Activated naive CD8-positive, alpha-beta T cell treated with anti-CD3 and anti-CD28 coated beads for 36 hours (primary cell): ENCODE measurements around the gene FGF18. TPM values are rescaled to one million over a fixed set of nuclear protein-coding genes. Genes with fewer than 3 reads are reported as not detected.

Experiments
- DNase-seq: peaks from one replicate; pipeline ENCODE4 v3.0.0; 2021
- H3K27ac Mint-ChIP-seq: one replicate; pipeline ENCODE4 v1.8.0; 2022; ENCODE audit warnings: mild to moderate bottlenecking, moderate library complexity, mixed read lengths
- H3K27me3 Mint-ChIP-seq: one replicate; pipeline ENCODE4 v1.8.0; 2022; ENCODE audit warnings: mild to moderate bottlenecking, mixed read lengths
- H3K36me3 Mint-ChIP-seq: one replicate; pipeline ENCODE4 v1.8.0; 2021; ENCODE audit warnings: mild to moderate bottlenecking, mixed read lengths
- H3K4me1 Mint-ChIP-seq: one replicate; pipeline ENCODE4 v1.8.0; 2021; ENCODE audit warnings: mixed read lengths
- H3K4me3 Mint-ChIP-seq: one replicate; pipeline ENCODE4 v1.8.0; 2022; ENCODE audit warnings: mild to moderate bottlenecking, moderate library complexity, mixed read lengths
- H3K9me3 Mint-ChIP-seq: one replicate; pipeline ENCODE4 v1.8.0; 2022; ENCODE audit warnings: mixed read lengths
- total RNA-seq, 2 experiments: library from RNA; stranded (reverse); gene quantifications; one replicate each; pipeline ENCODE4 v1.2.3, GENCODE V29; 2021

Gene FGF18
- total RNA-seq, 2 experiments from 2014 or later = 0.21 to 0.28 TPM

DNA sequence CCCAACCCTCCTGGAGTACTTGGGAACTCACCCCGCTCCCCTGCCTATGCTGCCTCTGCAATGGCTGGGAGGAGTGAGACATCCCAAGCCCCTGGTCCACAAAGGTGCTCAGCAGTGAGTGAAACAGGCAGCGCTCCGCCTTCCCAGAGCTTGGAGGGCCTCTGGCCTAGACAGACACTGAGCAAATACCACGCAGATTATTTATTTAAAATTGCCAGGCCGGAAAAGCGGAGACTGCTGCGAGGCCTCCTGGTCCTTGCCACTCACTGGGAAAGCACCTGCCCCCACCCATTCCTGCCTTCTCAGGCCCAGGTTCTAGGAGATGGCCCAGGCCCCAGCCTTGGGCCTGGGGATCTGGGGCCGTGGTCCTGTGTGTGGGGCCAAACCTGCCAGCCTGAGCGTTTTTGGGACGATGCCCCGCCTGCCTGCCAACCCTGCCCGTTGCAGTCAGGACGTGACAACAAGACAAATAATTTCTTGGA is 17.4 kb downstream of the FGF18 start:
- H3K27ac Mint-ChIP-seq = no peak overlapping the region
- H3K4me1 Mint-ChIP-seq = no peaks in the 10 kb centered on the region
- H3K9me3 Mint-ChIP-seq = no peaks in the 10 kb centered on the region
- H3K36me3 Mint-ChIP-seq = no peaks in the 10 kb centered on the region
- DNase-seq = no peak
- H3K4me3 Mint-ChIP-seq = no peak overlapping the region
- H3K27me3 Mint-ChIP-seq = no peaks in the 10 kb centered on the region

DNA sequence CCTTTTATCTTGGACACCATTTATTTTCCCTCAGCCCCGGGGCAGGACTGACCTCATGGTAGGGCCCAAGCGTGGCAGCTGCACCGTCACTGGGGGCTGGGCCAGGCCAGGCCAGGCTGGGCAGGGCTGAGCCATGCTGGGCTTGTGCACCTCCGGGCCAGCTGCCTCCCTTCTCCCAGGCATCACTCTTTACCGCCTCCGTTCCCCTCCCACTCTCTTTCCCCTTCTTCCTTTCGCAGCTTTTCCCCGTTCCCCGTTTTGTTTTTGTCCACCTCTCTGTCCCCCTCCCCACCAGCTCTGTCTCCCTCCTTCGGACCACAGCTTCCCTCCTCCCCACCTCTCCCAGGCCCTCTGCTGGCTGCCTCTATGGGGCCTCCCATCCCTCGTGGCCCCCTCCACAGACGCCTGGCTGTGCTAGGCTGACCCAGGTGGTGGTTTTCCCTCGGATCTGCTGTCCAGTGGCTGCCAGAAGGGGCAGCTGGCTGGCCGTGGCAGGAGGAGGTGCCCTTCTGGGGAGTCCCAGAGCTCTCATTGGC is 17.9 kb downstream of the FGF18 start:
- Mint-ChIP-seq H3K9me3 (no peaks in the 10 kb centered on the region), H3K4me1 (no peaks in the 10 kb centered on the region), H3K4me3 (no peak overlapping the region), H3K36me3 (no peaks in the 10 kb centered on the region), H3K27ac (no peak overlapping the region), H3K27me3 (no peaks in the 10 kb centered on the region)
- DNase-seq = no peak

DNA sequence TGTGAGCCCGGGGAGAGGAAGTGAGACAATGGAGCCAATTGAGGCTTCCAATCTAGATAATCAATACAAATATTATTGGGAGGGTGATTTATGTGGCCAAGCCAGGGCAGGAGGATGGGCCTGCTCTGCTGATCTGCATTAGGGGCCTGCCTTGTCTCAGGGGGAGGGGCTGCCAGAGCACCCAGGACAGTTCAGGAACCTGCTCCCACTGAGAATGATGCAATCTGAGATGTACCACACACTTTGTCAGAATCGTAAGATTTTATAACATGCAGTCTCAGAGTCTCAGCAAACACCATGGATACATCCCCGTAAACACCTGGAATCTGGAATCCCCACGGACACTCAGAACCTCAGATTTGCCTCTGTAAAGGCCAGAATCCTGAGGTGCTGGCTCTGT is 19.3 kb downstream of the FGF18 start:
- no peaks in the 10 kb centered on the region for H3K9me3 Mint-ChIP-seq
- no peaks in the 10 kb centered on the region for H3K36me3 Mint-ChIP-seq
- H3K4me1 Mint-ChIP-seq = no peaks in the 10 kb centered on the region
- DNase-seq = no peak
- no peak overlapping the region for H3K27ac Mint-ChIP-seq
- H3K4me3 Mint-ChIP-seq = no peak overlapping the region
- no peaks in the 10 kb centered on the region for H3K27me3 Mint-ChIP-seq

DNA sequence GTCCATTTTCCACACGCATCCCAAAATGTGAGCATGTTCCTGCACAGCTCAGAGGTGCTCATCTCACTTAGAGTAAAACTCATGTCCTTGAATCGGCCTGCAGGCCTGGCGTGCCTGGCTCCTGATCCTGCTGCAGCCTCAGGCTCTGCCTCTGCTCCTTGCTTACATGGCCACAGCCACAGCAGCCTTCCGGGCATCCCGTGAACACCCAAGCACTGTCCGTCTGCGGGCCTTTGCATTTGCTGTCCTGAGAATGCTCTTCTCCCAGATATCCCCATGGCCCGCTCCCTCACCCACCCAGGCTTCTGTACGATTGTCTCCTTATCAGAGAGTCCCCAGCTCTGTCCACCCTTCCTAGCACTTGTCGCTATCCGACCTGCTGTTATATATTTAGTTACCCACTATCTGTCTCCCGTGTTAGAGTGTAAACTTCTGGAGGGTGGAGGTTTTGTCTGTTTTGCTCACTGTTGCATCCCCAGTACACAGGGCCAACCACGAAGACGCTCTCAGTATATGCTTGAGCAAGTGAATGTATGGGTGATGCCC is 21.9 kb downstream of the FGF18 start:
- H3K36me3 Mint-ChIP-seq = no peaks in the 10 kb centered on the region
- H3K9me3 Mint-ChIP-seq = no peaks in the 10 kb centered on the region
- no peaks in the 10 kb centered on the region for H3K27me3 Mint-ChIP-seq
- no peak for DNase-seq
- H3K27ac Mint-ChIP-seq = no peak overlapping the region
- H3K4me1 Mint-ChIP-seq = no peaks in the 10 kb centered on the region
- H3K4me3 Mint-ChIP-seq = no peak overlapping the region

DNA sequence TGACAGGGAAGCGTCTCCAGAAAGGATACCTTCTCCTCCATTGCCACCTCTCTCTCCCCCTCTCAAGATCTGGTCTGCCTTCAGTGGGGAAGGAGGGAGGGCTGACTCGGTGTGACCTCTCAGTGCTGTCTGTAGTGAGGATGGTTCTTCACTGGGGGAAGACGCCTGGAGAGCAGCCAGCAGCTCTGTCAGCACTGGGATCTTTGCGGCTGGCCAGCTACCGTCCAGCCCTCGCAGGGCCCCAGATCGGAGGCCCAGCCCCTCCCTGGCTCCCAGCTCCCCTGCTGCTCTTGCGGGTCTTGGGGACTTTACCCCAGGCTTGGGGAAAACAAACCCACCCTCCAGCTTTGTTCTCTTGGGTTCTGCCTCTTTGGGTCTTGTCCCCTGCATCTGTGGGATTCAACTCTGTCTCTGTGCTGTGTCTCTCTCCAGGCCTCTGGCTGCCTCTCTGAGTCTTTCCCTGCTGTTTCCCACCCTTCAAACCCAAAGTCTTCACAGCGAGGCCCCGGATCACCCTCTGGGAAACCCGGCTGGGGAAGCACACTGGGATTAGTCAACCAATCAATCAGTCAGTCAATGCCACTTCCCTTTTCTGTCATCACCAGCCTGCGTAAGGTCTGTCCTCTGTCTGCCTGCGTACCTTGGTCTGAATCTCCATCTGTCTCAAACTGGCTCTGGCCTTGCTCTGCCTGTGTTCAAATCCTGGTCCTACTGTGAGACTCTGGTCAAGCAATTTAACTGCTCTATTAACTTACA is 23.0 kb downstream of the FGF18 start:
- Mint-ChIP-seq H3K27ac (no peak overlapping the region), H3K4me3 (no peak overlapping the region), H3K36me3 (no peaks in the 10 kb centered on the region), H3K4me1 (no peaks in the 10 kb centered on the region), H3K9me3 (no peaks in the 10 kb centered on the region), H3K27me3 (peaks cover 8% of the 10 kb centered on the region)
- no peak for DNase-seq

DNA sequence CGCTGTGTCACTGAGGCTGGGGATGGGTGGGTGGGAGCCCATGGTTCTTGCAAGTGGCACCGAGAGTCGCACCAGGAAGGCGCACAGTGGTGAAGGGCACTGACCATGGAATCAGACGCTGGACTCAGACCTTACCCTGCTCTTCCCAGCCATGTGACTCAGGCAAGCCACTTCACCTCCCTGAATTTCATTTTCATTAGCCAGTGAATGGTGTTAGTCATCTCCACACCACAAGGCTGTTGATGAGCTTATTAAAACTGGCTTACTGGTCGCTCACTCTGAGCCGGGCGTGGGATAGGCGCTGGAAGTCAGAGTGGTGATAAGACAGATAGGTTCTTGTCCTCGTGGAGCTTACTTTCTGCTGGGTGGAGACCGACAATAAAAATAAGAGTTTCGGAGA is 25.1 kb downstream of the FGF18 start:
- Mint-ChIP-seq H3K27me3 (peaks cover 22% of the 10 kb centered on the region), H3K4me1 (no peaks in the 10 kb centered on the region), H3K27ac (no peak overlapping the region), H3K36me3 (no peaks in the 10 kb centered on the region), H3K4me3 (no peak overlapping the region), H3K9me3 (no peaks in the 10 kb centered on the region)
- no peak for DNase-seq

DNA sequence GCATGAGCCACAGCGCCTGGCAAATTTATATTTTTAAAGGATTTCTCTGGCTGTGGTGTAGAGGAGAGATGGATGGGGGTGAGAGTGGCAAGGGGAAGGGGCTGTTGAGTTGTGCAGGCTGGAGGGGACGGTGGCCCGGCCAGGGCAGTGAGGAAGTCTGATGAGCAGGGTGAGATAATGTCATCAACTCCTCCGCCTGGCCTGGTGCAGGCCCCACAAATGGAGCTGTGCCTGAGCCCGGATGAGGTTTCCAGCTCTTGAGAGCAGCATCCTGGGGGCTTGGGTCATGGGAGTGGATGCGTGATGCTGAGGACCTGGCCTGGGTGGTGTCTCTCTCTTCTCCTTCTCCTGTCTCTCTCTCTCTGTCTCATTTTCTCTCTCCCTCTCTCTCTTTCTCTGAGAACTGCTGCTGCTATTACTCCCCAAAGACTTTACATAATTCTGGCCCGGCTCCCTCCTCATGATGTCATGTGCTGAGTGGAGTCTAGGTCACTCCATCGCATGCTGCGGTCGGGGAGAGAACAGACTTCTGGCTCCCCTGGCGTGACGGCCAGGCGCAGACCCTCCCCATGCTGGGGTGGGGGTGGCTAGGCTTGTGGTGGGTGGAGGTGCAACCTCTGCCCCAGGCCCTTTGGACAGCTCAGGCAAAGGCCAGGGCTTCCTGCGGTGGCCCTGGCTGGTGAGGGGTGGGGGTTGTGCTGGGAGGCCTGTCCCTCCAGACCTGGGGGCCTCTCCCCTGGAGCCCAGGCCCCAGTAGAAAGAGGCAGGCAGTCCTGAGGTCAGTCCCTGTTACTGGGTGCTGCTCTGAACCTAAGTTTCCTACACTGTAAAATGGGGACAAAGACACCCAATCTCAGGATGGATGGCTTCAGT is 26.4 kb downstream of the FGF18 start:
- H3K27ac Mint-ChIP-seq = no peak overlapping the region
- no peaks in the 10 kb centered on the region for H3K4me1 Mint-ChIP-seq

DNA sequence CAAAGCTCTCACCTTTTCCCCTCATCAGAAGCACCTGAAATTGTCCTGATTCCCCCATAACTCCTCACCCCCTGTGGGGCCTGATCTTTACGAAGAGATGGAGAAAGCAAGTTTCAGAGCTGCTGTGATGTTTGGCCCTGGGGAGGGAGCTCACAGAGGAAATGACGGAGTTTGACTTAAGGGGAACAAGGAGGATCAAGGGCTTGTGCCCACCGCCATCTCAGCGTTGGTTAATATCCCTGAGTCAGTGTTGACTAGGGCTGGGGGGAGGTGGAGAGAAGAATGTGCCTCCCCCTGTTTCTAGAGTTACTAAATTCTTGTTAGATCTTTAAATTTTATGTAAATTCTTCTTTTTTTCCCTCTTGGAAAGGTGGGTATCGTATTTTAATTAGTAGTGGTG is 27.8 kb downstream of the FGF18 start:
- no peaks in the 10 kb centered on the region for H3K36me3 Mint-ChIP-seq
- peaks cover 42% of the 10 kb centered on the region for H3K27me3 Mint-ChIP-seq
- H3K4me3 Mint-ChIP-seq = no peak overlapping the region
- H3K27ac Mint-ChIP-seq = no peak overlapping the region
- no peaks in the 10 kb centered on the region for H3K9me3 Mint-ChIP-seq
- peaks cover 4% of the 10 kb centered on the region for H3K4me1 Mint-ChIP-seq
- DNase-seq = no peak

More for the DNA sequence above, 26.4 kb downstream of the FGF18 start:
- Mint-ChIP-seq H3K27me3 (peaks cover 31% of the 10 kb centered on the region), H3K9me3 (no peaks in the 10 kb centered on the region), H3K4me3 (no peak overlapping the region), H3K36me3 (no peaks in the 10 kb centered on the region)
- no peak for DNase-seq

DNA sequence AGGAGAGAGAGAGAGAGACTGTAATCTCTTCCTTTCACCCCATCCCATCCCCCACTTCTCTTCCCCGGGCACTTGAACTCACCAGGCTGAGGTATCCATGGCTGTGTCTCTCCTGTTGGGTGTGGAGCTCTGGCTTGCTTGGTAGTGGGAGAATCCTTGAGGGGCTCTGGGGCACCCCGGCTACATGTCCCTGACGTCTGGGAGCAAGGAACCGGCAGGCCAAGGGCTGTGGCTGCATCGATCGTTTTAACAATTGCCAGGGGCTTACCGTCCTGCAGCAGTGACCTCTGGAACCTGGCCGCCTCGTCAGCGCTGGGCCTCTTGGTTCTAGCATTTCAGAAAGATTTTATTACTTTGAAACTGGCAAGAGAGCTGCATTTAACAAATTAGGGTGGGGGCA is 30.0 kb downstream of the FGF18 start:
- Mint-ChIP-seq H3K4me3 (no peak overlapping the region), H3K27ac (no peak overlapping the region), H3K4me1 (peaks cover 4% of the 10 kb centered on the region), H3K9me3 (no peaks in the 10 kb centered on the region), H3K27me3 (peaks cover 54% of the 10 kb centered on the region), H3K36me3 (no peaks in the 10 kb centered on the region)
- no peak for DNase-seq

DNA sequence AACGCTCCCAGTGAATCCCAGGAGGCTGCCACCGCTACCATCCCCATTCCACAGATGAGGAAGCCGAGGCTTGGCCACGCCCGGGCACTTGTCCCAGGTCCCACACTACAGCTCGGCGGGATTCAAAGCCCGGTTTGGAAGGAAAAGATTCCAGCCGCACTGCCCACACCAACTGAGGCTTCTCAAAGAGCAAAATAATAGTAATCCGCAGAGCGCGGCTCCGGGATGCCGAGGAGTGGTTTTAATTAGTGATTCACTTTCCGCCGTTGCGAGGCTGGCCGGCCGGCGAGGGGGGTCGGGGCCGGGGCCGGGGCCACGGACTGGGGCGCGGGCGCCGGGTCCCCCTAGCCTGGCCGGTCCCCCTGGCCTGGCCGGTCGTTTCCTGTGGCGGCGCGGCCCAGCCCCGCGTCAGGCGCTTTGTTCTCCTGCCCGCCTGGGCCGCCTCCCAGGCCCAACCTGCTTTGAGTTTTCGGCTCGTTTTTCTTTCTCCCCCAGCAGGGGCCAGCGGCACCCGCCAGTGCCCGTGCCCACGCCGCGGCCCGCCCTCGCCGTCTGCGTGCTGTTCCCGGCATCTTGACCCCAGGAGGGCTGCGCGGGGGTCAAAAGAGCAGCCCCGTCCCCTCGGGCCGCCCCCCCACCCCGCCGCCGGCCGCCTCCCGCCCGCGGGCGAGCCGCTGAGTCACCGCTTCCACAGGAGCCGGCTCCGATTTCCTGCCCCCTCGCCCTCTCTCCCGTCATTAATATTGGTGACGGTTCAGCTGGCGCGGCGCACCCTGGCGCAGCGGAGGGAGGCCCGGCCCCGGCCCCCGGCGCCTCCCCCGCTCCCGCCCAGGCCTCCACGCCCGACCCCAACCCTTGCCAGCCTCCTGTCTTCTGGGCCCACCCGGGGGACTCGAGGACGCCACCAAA is 31.2 kb downstream of the FGF18 start:
- Mint-ChIP-seq H3K4me1 (peaks cover 4% of the 10 kb centered on the region), H3K9me3 (no peaks in the 10 kb centered on the region), H3K27ac (no peak overlapping the region), H3K27me3 (peaks cover 57% of the 10 kb centered on the region), H3K36me3 (no peaks in the 10 kb centered on the region), H3K4me3 (no peak overlapping the region)
- peak; percentile 53 for DNase-seq

DNA sequence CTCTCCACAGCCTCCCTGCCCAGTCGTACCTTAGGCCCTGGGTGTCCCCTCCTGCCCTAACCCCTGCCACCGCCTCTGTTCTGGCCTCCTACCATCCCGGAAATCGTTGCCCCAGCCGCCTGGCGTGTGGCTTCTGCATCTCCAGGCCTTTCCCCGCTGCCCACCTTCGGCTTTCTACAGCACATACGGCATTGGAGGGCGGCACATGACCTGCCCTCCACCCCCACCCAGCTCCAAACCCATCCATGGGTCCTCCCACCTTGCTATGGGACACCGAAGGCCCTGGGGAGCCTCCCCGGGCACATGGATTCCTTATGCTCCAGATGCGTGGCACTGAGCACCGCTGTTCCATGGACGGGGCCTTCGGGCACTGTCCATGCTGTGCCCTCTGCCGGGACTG is 32.0 kb downstream of the FGF18 start:
- Mint-ChIP-seq H3K36me3 (no peaks in the 10 kb centered on the region), H3K9me3 (no peaks in the 10 kb centered on the region), H3K27ac (no peak overlapping the region), H3K4me1 (peaks cover 4% of the 10 kb centered on the region), H3K4me3 (peak overlapping the region; percentile 35), H3K27me3 (peaks cover 57% of the 10 kb centered on the region)
- DNase-seq = no peak

DNA sequence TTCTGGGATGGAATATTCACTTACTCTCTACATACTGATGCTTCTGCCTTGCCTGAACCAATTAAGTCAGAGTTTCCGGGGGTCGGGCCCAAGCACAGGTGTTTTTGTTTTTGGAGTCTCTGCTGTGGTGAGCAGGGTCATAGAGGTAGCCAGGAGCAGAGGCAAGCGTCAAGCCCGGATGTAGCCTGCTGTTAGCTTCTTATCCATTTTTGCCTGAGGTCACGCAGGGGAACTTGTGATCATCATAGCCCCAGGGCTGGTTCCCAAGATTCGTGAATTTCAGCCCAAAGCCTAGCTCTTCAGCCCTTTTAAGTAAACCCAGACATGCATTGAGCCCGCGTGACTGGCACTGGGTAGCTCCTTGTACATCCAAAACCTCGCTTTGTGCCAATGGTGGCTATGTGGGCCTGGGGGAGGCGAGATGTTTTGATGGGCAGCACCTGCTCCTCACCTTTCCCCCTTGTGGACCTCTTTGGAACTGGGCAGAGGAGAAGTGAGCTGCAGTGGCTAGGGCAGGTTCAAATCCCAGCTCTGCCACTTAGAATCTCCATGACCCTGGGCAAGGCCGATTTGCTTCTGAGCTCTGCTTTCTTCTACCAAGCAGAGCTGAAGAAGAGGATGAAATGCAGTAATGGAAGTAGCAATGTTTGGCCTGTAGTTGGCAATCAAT is 33.7 kb downstream of the FGF18 start:
- peaks cover 44% of the 10 kb centered on the region for H3K27me3 Mint-ChIP-seq
- no peak overlapping the region for H3K4me3 Mint-ChIP-seq
- no peak overlapping the region for H3K27ac Mint-ChIP-seq
- H3K9me3 Mint-ChIP-seq = no peaks in the 10 kb centered on the region
- H3K36me3 Mint-ChIP-seq = no peaks in the 10 kb centered on the region
- peaks cover 4% of the 10 kb centered on the region for H3K4me1 Mint-ChIP-seq
- no peak for DNase-seq

DNA sequence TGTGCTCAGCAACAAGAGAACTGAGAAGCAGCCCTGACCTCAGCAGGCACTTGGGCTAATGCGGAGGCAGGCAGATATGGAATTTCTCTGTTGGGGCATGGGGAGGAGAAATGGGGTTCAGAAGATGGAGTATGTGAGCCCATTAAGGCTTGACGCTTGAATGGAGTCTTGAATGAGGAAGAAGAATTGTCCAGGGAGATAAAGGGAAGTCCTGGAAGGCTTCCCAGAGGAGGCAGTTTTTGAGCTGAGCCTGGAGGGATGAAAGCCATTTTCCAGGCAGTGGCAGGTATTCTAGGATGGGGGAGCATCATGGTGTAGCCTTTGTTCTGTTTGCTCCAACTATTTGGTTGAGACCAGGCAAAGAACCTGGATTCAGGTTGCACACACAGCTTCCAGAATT is 34.5 kb downstream of the FGF18 start:
- Mint-ChIP-seq H3K27me3 (peaks cover 38% of the 10 kb centered on the region), H3K36me3 (no peaks in the 10 kb centered on the region), H3K4me1 (peaks cover 4% of the 10 kb centered on the region), H3K9me3 (no peaks in the 10 kb centered on the region), H3K4me3 (no peak overlapping the region), H3K27ac (no peak overlapping the region)
- DNase-seq = no peak

DNA sequence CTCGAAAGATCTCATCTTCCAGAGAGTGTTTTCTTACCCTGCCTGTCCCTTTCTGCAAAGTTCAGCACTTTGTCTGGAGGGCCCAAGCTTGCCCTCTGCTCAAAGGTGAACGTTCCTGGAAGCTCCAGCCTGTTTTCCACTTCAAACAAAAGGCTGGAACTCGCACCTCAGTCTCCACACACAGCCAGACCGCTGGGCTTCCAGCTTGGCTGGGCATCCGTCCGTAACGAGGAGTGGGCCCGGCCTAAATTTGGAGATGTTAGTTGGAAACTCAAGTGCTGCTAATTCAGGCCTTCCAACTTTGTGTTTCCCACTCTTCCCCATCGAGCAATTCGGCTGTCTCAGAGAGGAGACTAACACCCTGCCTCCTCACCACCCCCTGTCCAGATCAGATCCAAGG is 35.1 kb downstream of the FGF18 start:
- no peak for DNase-seq
- Mint-ChIP-seq H3K4me3 (no peak overlapping the region), H3K27ac (no peak overlapping the region), H3K9me3 (no peaks in the 10 kb centered on the region), H3K27me3 (peaks cover 35% of the 10 kb centered on the region), H3K4me1 (peaks cover 4% of the 10 kb centered on the region), H3K36me3 (no peaks in the 10 kb centered on the region)
